Measurements from ENCODE around the gene SI.
"Not testable (repeated sequence)": the region's sequence is repeated elsewhere in the genome, so short reads cannot be mapped to it uniquely, and the experiment has no call there.

Gene SI

GRCh38 chr3:165078293-165078692 lies at the start of gene SI:
SI (minus strand) TSS chr3:165078496; CDS start chr3:165076012, 2,484 bp downstream.
- no peak for DNase-seq (ENCODE audit: low read depth in 2 of 2)

- DNase-seq (ENCODE audit: low read depth in 2 of 2) = no peak
Measured at GRCh38 chr3:165125836-165126235, 47.5 kb upstream of the SI start.

- DNase-seq (ENCODE audit: low read depth in 2 of 2) = no peak
Measured at GRCh38 chr3:165111401-165111800, 33.1 kb upstream of the SI start.

GRCh38 chr3:165103616-165104015 lies 25.3 kb upstream of the SI start:
- DNase-seq (ENCODE audit: low read depth in 2 of 2) = no peak

- no peak for DNase-seq (ENCODE audit: low read depth in 2 of 2)
Measured at GRCh38 chr3:165082650-165083049, 4.4 kb upstream of the SI start.

- DNase-seq (ENCODE audit: low read depth in 2 of 2) = no peak
Measured at GRCh38 chr3:165081183-165081582, 2.9 kb upstream of the SI start.

GRCh38 chr3:165075695-165076094 lies 2.6 kb downstream of the SI start:
- DNase-seq (ENCODE audit: low read depth in 2 of 2) = no peak

- DNase-seq (ENCODE audit: low read depth in 2 of 2) = no peak
Measured at GRCh38 chr3:165070682-165071081, 7.6 kb downstream of the SI start.

- DNase-seq (ENCODE audit: low read depth in 2 of 2) = no peak
Measured at GRCh38 chr3:165056510-165056909, 21.8 kb downstream of the SI start.

GRCh38 chr3:165040186-165040585 lies 38.1 kb downstream of the SI start:
- no peak for DNase-seq (ENCODE audit: low read depth in 2 of 2)

- DNase-seq (ENCODE audit: low read depth in 2 of 2) = no peak
Measured at GRCh38 chr3:165011557-165011956, 66.7 kb downstream of the SI start.

GRCh38 chr3:164984947-164985346 lies 93.3 kb downstream of the SI start:
- DNase-seq (ENCODE audit: low read depth in 2 of 2) = no peak

GRCh38 chr3:164962610-164963009 lies 115.7 kb downstream of the SI start:
- DNase-seq (ENCODE audit: low read depth in 2 of 2) = no peak

- DNase-seq (ENCODE audit: low read depth in 2 of 2) = no peak
Measured at GRCh38 chr3:164952966-164953365, 125.3 kb downstream of the SI start.

- not testable (repeated sequence) for DNase-seq (ENCODE audit: low read depth in 2 of 2)
Measured at GRCh38 chr3:164951403-164951802, 126.9 kb downstream of the SI start.

- no peak for DNase-seq (ENCODE audit: low read depth in 2 of 2)
Measured at GRCh38 chr3:164940745-164941144, 137.6 kb downstream of the SI start.

- no peak for DNase-seq (ENCODE audit: low read depth in 2 of 2)
Measured at GRCh38 chr3:164929642-164930041, 148.7 kb downstream of the SI start.

All from stimulated activated CD8-positive, alpha-beta memory T cell treated with anti-CD3 and anti-CD28 coated beads, Interleukin-2, amount 100 ng/mL, for 1 hour (primary cell).